ENCODE data around the gene SLC16A3.
A peak's percentile ranks its signal among the peaks of the same experiment; 100 is the strongest.

SLC16A3 gene

GRCh38 chr17:82215095-82215971 is 13.5 kb upstream of the SLC16A3 start:
- no peaks in the 10 kb centered on the region for H3K9me3 Mint-ChIP-seq
- DNase-seq (no peak), ATAC-seq (no peak)
- H3K27me3 Mint-ChIP-seq: no peaks in the 10 kb centered on the region
- H3K27ac Mint-ChIP-seq: no peak overlapping the region
- H3K4me1 Mint-ChIP-seq: peaks cover 53% of the 10 kb centered on the region
- H3K4me3 Mint-ChIP-seq: no peak overlapping the region

DNA sequence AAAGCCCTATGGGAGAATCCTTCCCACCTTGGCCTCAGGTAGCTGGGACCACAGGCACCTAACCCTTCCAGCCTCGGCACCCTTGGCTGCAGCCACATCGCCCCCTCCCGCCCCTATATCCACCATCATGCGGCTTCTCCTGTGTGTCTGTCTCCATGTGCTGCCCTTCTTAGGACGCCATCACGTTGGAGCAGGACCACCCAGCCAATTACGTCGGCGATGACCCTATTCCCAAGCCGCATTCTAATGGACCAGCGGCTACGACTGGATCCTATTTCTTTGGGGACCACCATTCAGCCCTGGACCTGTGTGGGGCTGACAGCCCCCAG is 12.9 kb upstream of the SLC16A3 start:
- Mint-ChIP-seq H3K27ac (no peak overlapping the region), H3K9me3 (no peaks in the 10 kb centered on the region)

GRCh38 chr17:82216301-82217119 is 12.3 kb upstream of the SLC16A3 start:
- Mint-ChIP-seq H3K27me3 (no peaks in the 10 kb centered on the region), H3K9me3 (no peaks in the 10 kb centered on the region), H3K4me1 (peaks cover 49% of the 10 kb centered on the region), H3K4me3 (peak overlapping the region; percentile 61 to 72), H3K27ac (peak overlapping the region; percentile 90 to 95)
- DNase-seq (peak; percentile 52 to 73), ATAC-seq (peak; percentile 73)

More for the DNA sequence above, 12.9 kb upstream of the SLC16A3 start:
- H3K4me3 Mint-ChIP-seq: peak overlapping the region; percentile 61 to 72
- H3K4me1 Mint-ChIP-seq: peaks cover 53% of the 10 kb centered on the region
- H3K27me3 Mint-ChIP-seq: no peaks in the 10 kb centered on the region
- no peak for ATAC-seq
- DNase-seq: no peak

- peak overlapping the region; percentile 90 to 95 for H3K27ac Mint-ChIP-seq
- ATAC-seq (no peak), DNase-seq (no peak)
- H3K27me3 Mint-ChIP-seq: no peaks in the 10 kb centered on the region
- peaks cover 44% of the 10 kb centered on the region for H3K4me1 Mint-ChIP-seq
- no peaks in the 10 kb centered on the region for H3K9me3 Mint-ChIP-seq
- peak overlapping the region; percentile 61 to 72 for H3K4me3 Mint-ChIP-seq
These were observed 11.7 kb upstream of the SLC16A3 start for GRCh38 chr17:82217120-82217529.

GRCh38 chr17:82217530-82218204 is 11.2 kb upstream of the SLC16A3 start:
- ATAC-seq (no peak), DNase-seq (no peak)
- H3K27me3 Mint-ChIP-seq: no peaks in the 10 kb centered on the region
- no peaks in the 10 kb centered on the region for H3K9me3 Mint-ChIP-seq
- no peak overlapping the region for H3K4me3 Mint-ChIP-seq
- peaks cover 44% of the 10 kb centered on the region for H3K4me1 Mint-ChIP-seq
- H3K27ac Mint-ChIP-seq: peak overlapping the region in 1 of 2 donors; percentile 80

DNA sequence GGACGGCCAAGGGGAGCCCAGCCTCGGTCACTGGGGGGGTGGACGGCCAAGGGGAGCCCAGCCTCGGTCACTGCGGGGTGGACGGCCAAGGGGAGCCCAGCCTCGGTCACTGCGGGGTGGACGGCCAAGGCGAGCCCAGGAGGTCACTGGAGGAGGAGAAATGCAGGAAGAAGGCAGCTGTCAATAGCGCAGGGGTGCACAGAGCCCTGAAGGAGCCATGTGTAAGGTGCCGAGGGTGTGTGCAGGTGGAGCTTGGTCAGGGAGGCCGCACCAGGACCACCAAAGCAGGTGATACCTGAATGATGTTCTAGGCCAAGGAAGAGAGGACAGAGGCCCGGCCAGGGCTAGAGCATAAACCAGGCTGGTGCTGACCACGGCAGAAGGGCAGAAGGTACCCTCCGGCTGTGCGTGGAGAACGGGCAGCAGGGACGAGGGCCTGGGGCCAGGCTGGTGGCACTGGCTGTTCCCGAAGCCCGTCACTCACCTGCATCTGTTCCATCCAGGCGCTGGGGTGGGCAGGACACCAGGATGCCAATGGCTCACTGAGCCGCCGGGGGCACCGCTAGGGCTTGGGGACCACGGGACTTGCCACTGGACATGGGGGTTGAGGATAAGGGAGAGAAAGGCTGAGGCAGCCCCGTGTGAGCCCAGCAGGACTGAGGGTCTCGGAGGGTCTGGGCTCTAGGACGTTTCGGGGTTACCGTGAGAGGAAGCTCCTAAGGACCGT is 10.3 kb upstream of the SLC16A3 start:
- H3K4me1 Mint-ChIP-seq: peaks cover 41% of the 10 kb centered on the region
- ATAC-seq: no peak
- H3K4me3 Mint-ChIP-seq: no peak overlapping the region
- H3K9me3 Mint-ChIP-seq: no peaks in the 10 kb centered on the region
- peak overlapping the region in 1 of 2 donors; percentile 90 for H3K27ac Mint-ChIP-seq
- DNase-seq: no peak
- no peaks in the 10 kb centered on the region for H3K27me3 Mint-ChIP-seq

DNA sequence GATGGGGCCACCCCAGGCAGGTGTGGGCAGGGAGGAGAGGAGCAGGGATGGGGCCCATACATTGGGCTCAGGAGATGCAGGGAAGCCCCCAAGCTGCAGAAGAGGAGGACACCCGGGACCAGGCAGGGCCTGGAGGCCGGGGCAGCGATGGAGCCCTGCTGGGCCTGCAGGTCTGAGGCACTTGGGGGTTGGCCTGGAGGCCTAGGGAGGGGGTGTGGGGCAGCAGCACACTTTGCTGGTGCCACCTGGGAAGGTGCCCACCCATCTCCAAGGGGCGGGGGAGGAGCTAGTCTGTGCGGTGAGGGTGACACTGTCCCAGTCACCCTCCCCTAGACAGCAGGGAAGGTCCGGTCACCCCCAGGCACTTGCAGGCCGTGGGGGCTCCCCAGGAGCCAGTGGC is 9.8 kb upstream of the SLC16A3 start:
- Mint-ChIP-seq H3K4me3 (no peak overlapping the region), H3K27me3 (no peaks in the 10 kb centered on the region), H3K9me3 (no peaks in the 10 kb centered on the region), H3K27ac (peak overlapping the region in 1 of 2 donors; percentile 90), H3K4me1 (peaks cover 35% of the 10 kb centered on the region)
- ATAC-seq: no peak
- DNase-seq: no peak

GRCh38 chr17:82219753-82220709 is 8.8 kb upstream of the SLC16A3 start:
- ATAC-seq: no peak
- H3K4me1 Mint-ChIP-seq: peaks cover 26% of the 10 kb centered on the region
- H3K4me3 Mint-ChIP-seq: no peak overlapping the region
- peak overlapping the region in 1 of 2 donors; percentile 48 for H3K27ac Mint-ChIP-seq
- H3K27me3 Mint-ChIP-seq: no peaks in the 10 kb centered on the region
- no peaks in the 10 kb centered on the region for H3K9me3 Mint-ChIP-seq
- no peak for DNase-seq

- H3K27me3 Mint-ChIP-seq: no peaks in the 10 kb centered on the region
- H3K4me3 Mint-ChIP-seq: no peak overlapping the region
- H3K4me1 Mint-ChIP-seq: peaks cover 12% of the 10 kb centered on the region
- no peaks in the 10 kb centered on the region for H3K9me3 Mint-ChIP-seq
- no peak overlapping the region for H3K27ac Mint-ChIP-seq
- no peak for ATAC-seq
- DNase-seq: no peak
These were observed 7.4 kb upstream of the SLC16A3 start for GRCh38 chr17:82221341-82221902.

DNA sequence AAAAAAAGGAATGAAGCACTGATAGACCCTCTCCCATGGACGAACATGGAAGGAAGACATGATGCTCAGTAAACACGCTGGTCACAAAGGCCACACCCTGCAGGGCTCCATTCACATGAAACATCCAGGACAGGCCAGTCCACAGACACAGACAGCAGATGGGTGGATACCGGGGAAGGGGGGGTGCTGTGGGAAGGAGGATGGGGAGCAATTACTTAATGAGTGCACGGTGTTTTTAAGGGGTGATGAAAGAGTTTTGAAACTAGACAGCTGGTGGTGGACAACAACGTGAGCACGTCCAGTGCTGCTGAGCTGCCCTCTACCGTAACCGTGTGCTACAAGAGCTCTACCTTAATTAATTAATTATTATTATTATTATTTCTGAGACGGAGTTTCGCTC is 6.0 kb upstream of the SLC16A3 start:
- no peaks in the 10 kb centered on the region for H3K4me1 Mint-ChIP-seq
- H3K27ac Mint-ChIP-seq: no peak overlapping the region

GRCh38 chr17:82223517-82223916 is 5.3 kb upstream of the SLC16A3 start:
- ATAC-seq (no peak), DNase-seq (no peak)
- no peak overlapping the region for H3K4me3 Mint-ChIP-seq
- H3K27me3 Mint-ChIP-seq: no peaks in the 10 kb centered on the region
- H3K4me1 Mint-ChIP-seq: no peaks in the 10 kb centered on the region
- no peak overlapping the region for H3K27ac Mint-ChIP-seq
- H3K9me3 Mint-ChIP-seq: no peaks in the 10 kb centered on the region

More for the DNA sequence above, 6.0 kb upstream of the SLC16A3 start:
- ATAC-seq (no peak), DNase-seq (no peak)
- no peak overlapping the region for H3K4me3 Mint-ChIP-seq
- no peaks in the 10 kb centered on the region for H3K27me3 Mint-ChIP-seq
- no peaks in the 10 kb centered on the region for H3K9me3 Mint-ChIP-seq

DNA sequence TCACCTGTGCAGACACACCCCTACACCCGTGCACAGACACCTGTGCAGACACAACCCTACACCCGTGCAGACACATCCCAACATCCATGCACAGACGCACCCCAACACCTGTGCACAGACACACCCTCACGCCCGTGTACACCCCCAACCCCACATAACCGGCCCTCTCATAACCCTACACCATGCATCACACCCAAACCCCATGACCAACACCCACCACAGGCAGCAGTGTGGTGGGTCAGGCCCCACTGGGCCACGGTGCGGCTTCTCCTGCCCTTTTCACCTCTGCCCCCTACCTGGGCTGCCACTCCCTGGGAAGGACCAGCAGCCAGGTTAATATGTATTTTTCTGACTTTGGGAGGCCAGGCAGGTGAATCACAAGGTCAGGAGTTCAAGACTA is 4.2 kb upstream of the SLC16A3 start:
- DNase-seq: no peak
- Mint-ChIP-seq H3K4me3 (no peak overlapping the region), H3K4me1 (peaks cover 2% of the 10 kb centered on the region), H3K9me3 (no peaks in the 10 kb centered on the region), H3K27ac (peak overlapping the region in 1 of 2 donors; percentile 74), H3K27me3 (no peaks in the 10 kb centered on the region)
- ATAC-seq: no peak

- no peak overlapping the region for H3K4me3 Mint-ChIP-seq
- peaks cover 10% of the 10 kb centered on the region for H3K4me1 Mint-ChIP-seq
- no peaks in the 10 kb centered on the region for H3K9me3 Mint-ChIP-seq
- H3K27me3 Mint-ChIP-seq: no peaks in the 10 kb centered on the region
- no peak overlapping the region for H3K27ac Mint-ChIP-seq
- no peak for DNase-seq
- no peak for ATAC-seq
These were observed 3.3 kb upstream of the SLC16A3 start for GRCh38 chr17:82225368-82226029.
